WERI-Rb-1 (cell line): ENCODE results near the gene SQSTM1.

Experiments used
- DNase-seq: peaks from one replicate; pipeline ENCODE4 v3.0.0-alpha.2; 2020
- H3K27ac ChIP-seq: fragments of 250-450 bp; sonication (Bioruptor Pico); 2 replicates; pipeline ENCODE4 v1.5.1; 2020; ENCODE audit warnings: mild to moderate bottlenecking, moderate library complexity
- H3K27me3 ChIP-seq: fragments of 250-450 bp; sonication (Bioruptor Pico); 2 replicates; pipeline ENCODE4 v1.5.1; 2021; ENCODE audit warnings: mild to moderate bottlenecking, low read depth, moderate library complexity; ENCODE audit not compliant: insufficient read depth, severe bottlenecking
- H3K36me3 ChIP-seq: fragments of 250-450 bp; sonication (Bioruptor Pico); 2 replicates; pipeline ENCODE4 v1.5.1; 2020; ENCODE audit warnings: mild to moderate bottlenecking, moderate library complexity
- H3K4me3 ChIP-seq: 2 replicates; pipeline ENCODE4 v1.5.1; 2011; ENCODE audit warnings: low read depth, mild to moderate bottlenecking, control low read depth, low read length
- H3K9me3 ChIP-seq: fragments of 250-450 bp; sonication (Bioruptor Pico); 2 replicates; pipeline ENCODE4 v1.5.1; 2021; ENCODE audit warnings: mild to moderate bottlenecking, moderate library complexity; ENCODE audit not compliant: severe bottlenecking
- TF ChIP-seq, protein P1 (sequence below): IDR thresholded peaks from 2 replicates; pipeline ENCODE4 v1.5.1; 2011; ENCODE audit warnings: low read depth, mild to moderate bottlenecking, control low read depth, inconsistent platforms, low read length

SQSTM1 gene

DNA sequence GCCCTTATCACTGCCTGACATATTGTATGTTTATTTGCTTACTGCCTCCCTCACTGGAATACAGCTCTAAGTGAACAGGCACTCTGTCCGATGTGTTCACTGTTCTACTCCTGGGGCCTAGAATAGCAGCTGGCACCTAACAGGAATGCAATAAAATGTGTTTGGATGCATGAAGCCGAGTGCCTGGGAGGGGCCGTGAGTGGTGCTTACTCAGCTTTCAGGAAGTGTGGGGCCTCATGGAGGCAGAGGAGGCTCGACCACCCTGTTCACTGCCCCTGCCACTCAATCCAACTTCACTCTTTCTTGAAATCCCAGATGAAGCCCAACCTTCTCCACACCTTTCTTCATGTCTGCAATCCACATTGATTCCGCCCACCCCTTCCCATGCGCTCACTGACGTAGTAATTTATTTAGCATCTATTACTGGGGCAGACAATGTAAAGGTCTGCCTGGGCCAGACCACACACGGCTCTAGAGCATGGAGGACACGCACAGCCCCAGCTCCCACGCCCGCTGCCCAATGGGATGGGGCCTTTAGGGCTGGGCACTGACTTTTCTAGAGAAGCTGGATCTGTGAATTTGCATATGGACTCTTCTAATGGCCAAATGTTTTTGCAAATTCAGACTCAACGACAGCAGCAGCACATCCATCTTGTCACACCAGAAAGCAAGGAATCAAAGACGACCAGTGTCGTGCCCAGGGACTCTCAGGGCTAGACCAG, 65.6 kb downstream of the SQSTM1 start:
- Histone ChIP-seq H3K36me3 (peaks cover 13% of the 10 kb centered on the region), H3K27ac (no peak overlapping the region)
- TF ChIP-seq, protein P1, sequence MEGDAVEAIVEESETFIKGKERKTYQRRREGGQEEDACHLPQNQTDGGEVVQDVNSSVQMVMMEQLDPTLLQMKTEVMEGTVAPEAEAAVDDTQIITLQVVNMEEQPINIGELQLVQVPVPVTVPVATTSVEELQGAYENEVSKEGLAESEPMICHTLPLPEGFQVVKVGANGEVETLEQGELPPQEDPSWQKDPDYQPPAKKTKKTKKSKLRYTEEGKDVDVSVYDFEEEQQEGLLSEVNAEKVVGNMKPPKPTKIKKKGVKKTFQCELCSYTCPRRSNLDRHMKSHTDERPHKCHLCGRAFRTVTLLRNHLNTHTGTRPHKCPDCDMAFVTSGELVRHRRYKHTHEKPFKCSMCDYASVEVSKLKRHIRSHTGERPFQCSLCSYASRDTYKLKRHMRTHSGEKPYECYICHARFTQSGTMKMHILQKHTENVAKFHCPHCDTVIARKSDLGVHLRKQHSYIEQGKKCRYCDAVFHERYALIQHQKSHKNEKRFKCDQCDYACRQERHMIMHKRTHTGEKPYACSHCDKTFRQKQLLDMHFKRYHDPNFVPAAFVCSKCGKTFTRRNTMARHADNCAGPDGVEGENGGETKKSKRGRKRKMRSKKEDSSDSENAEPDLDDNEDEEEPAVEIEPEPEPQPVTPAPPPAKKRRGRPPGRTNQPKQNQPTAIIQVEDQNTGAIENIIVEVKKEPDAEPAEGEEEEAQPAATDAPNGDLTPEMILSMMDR: no peak

DNA sequence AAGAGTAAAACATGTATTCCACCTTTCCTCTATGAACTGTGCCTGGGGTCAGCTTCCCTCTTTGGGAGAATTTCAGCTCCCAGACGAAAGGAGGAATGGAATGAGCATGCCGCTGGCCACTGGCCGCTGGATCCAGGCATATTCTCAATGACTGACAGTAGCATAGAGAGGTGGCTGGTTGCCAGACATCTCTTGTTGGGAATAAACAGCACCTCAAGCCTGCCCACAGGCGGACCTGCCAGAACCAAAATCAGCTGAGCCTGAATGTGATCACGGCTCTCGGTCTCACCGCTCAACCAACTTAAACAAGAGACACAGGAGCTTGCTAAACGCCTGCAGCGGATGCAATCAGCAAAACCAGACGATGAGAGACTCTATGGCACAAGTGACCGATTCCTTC, 66.4 kb downstream of the SQSTM1 start:
- Histone ChIP-seq H3K27ac (no peak overlapping the region), H3K36me3 (peaks cover 13% of the 10 kb centered on the region), H3K4me3 (no peak overlapping the region), H3K9me3 (no peaks in the 10 kb centered on the region), H3K27me3 (no peaks in the 10 kb centered on the region)
- TF ChIP-seq, protein P1: no peak
- DNase-seq: no peak

More for the DNA sequence above, 65.6 kb downstream of the SQSTM1 start:
- no peaks in the 10 kb centered on the region for H3K27me3 ChIP-seq
- no peak overlapping the region for H3K4me3 ChIP-seq
- no peaks in the 10 kb centered on the region for H3K9me3 ChIP-seq
- no peak for DNase-seq
